OCI-LY7 (cell line): ENCODE data around the gene CEACAM7.

ENCODE experiments used
- CTCF ChIP-seq: fragments of 200-600 bp; sonication (generic); conservative IDR thresholded peaks from 2 replicates; pipeline ENCODE4 v1.5.1; 2014; ENCODE audit warnings: mild to moderate bottlenecking, antibody characterized with exemption, low read length, moderate library complexity, mixed read lengths
- EZH2phosphoT487 ChIP-seq: fragments of 200-600 bp; sonication (generic); IDR thresholded peaks from 2 replicates; pipeline ENCODE4 v1.6.1; 2018; ENCODE audit warnings: low read depth, borderline replicate concordance, mild to moderate bottlenecking, mixed run types, antibody characterized with exemption, low read length, moderate library complexity, mixed read lengths

GRCh38 chr19:41671486-41671885 is 16.6 kb downstream of the CEACAM7 start:
- TF ChIP-seq CTCF (no peak), EZH2phosphoT487 (no peak)
